M059J (cell line): ENCODE data around the gene TGM4. TPM values are rescaled to one million over a fixed set of nuclear protein-coding genes. Genes with fewer than 3 reads are reported as not detected.

Source experiments
- DNase-seq: peaks from one replicate; pipeline ENCODE4 v3.0.0-alpha.2; 2012; ENCODE audit warnings: low read depth
- total RNA-seq: library from RNA; depleted of rRNA; stranded (reverse); fragments of >200 nt; shearing (Covaris generic); gene quantifications from 2 replicates; pipeline ENCODE4 v1.2.3, GENCODE V29; 2014; rRNA removed

Gene TGM4
- total RNA-seq, 1 experiment from 2014 or later, result not detected

DNA sequence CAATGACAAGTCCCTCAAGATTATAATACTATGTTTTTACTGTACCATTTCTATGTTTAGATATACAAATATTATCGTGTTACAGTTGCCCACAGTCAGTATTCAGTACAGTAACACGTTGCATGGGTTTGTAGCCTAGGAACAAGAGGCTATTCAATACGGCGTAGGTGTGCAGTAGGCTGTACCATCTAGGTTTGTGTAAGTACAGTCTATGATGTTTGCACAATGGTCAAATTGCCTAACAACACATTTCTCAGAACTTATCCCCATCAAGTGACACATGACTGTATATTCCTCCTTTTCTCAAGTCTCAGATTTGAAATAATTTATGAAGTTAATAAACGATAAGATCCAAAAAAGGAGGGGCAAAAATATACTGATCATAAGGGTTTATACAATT, 79.9 kb downstream of the TGM4 start:
- DNase-seq, result no peak

- DNase-seq, result peak; percentile 57
Observed at GRCh38 chr3:44954962-44955361, 80.6 kb downstream of the TGM4 start.

DNA sequence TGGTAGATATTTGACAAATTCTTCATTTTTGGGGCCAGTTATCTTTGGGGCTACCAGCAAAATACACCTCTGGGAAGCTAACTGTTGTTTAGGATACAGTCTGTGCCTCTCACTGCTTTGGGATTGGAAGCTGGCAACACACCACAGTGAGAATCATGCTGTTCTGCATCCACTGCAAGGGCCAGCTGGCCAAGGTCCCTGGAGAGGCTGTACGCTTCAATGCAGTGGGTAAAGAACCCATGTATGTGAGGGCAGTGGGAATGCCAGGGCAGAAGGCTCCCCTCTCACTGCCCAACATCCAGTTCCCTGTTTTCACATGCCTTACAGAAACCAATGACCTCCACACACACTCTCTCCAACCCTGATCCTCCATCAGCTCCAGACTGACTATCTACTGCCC, 81.5 kb downstream of the TGM4 start:
- DNase-seq, result no peak

GRCh38 chr3:44957986-44958385, 83.6 kb downstream of the TGM4 start:
- DNase-seq, result no peak

- DNase-seq, result no peak
Observed at GRCh38 chr3:44958386-44958785, 84.0 kb downstream of the TGM4 start.

DNA sequence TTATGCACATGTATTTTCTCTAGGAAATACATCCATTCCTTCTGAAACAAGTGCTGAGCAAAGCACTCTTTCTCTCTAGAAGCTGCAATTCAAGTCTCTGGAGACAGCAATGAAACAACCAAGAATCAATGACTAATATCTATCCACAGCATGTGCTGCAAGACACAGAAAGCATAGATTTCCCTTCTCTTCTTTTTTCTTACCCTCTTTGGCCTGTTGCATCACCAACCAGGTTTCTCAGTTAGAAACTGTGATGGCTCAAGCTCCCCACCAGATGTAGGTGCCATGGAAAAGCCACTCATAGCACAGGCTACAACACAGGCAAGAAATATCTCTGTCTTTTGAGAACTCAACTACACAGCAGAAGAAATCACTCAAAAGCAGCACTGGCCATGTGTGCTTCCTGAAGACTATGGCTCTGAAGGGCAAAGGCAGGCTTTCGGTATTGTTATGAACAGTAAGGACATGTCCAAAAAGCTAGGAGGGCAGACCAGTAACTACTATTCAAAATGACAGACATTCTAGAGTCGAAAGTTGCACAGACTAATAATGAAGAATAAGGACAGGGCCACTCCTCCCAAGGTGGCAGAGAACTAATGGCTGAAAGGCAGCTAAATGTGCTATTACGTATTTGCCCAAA, 86.1 kb downstream of the TGM4 start:
- no peak for DNase-seq

GRCh38 chr3:44961888-44962287, 87.5 kb downstream of the TGM4 start:
- no peak for DNase-seq

GRCh38 chr3:44962621-44963393, 88.4 kb downstream of the TGM4 start:
- DNase-seq, result peak; percentile 68

- no peak for DNase-seq
Observed at GRCh38 chr3:44963571-44964325, 89.3 kb downstream of the TGM4 start.

Other genes with a start within 250 kb of the TGM4 start
- gene ZNF197, start 249.6 kb upstream of the TGM4 start, total RNA-seq, result 6.8 and 8.4 TPM in 2 replicates
- gene ZNF35, start 225.9 kb upstream of the TGM4 start, total RNA-seq, result 9.3 and 15.5 TPM in 2 replicates
- 0.15 and 0.62 TPM in 2 replicates for gene ZNF502, start 161.9 kb upstream of the TGM4 start, total RNA-seq
- gene ZNF501, start 145.0 kb upstream of the TGM4 start, total RNA-seq, result 0.37 and 3.1 TPM in 2 replicates
- gene KIAA1143, start 113.0 kb upstream of the TGM4 start, total RNA-seq, result 12.1 and 17.5 TPM in 2 replicates
- gene KIF15, start 112.8 kb upstream of the TGM4 start, total RNA-seq, result 10.3 and 13.7 TPM in 2 replicates
- 9.4 and 10.6 TPM in 2 replicates for gene TMEM42, start 12.7 kb upstream of the TGM4 start, total RNA-seq
- 56.7 and 58.1 TPM in 2 replicates for gene ZDHHC3, start 101.6 kb downstream of the TGM4 start, total RNA-seq
- gene EXOSC7, start 101.6 kb downstream of the TGM4 start, total RNA-seq, result 43.4 and 45.1 TPM in 2 replicates
- gene CLEC3B, start 151.7 kb downstream of the TGM4 start, total RNA-seq, result 2.2 TPM in 1 of 2 replicates, not detected in the other